GF-D8 (cell line): ENCODE measurements around the gene CRELD1.

Experiments used
- DNase-seq: peaks from one replicate; lab custom pipeline; 2025; lab: John Stamatoyannopoulos, UW

CRELD1 gene

GRCh38 chr3:9906480-9906879, 27.2 kb upstream of the CRELD1 start:
- DNase-seq = no peak

GRCh38 chr3:9908286-9908685, 25.3 kb upstream of the CRELD1 start:
- no peak for DNase-seq

- no peak for DNase-seq
Observed at GRCh38 chr3:9909221-9910013, 24.2 kb upstream of the CRELD1 start.

DNA sequence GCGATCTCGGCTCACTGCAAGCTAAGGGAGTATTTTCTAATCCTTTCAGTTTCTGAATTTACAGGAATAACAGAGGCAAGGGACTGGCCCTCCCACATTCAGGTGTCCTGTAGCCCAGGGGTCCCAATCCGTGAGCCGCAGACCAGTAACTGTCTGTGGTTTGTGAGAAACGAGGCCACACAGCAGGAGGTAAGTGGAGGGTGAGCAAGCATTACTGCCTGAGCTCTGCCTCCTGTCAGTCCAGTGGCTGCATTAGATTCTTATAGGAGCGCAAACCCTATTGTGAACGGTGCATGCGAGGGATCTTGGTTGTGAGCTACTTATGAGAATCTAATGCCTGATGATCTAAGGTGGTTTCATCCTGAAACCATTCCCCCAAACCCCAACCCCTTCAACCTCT, 21.8 kb upstream of the CRELD1 start:
- no peak for DNase-seq

DNA sequence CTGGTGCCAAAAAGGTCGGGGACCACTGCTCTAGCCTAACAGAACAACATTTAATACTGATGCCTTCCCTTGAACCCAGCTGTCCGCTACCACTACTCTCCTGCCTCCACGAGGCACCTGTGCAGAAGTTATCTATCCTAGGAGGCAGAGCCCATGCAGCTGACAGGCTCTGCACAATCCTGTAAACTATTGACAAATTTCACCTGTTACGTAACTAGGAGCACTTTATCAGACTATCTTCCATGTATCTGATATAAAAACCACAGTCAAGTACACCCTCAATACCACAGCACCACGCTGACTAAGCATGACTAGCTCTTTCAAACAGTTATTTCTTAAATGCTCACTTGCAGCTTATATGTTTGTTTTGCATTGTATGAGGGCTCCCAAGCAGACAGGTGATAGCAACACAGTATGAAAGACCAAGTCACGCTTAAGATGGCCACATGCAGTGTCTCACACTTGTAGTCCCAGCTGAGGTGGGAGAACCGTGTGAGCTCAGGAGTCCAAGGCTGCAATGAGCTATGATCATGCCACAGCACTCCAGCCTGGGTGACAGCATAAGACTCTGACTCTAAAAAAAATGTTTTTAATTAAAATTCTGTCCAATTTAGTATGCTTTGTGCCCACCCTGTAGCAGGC, 21.2 kb upstream of the CRELD1 start:
- peak; percentile 77 for DNase-seq

GRCh38 chr3:9913601-9914000, 20.0 kb upstream of the CRELD1 start:
- DNase-seq = no peak

DNA sequence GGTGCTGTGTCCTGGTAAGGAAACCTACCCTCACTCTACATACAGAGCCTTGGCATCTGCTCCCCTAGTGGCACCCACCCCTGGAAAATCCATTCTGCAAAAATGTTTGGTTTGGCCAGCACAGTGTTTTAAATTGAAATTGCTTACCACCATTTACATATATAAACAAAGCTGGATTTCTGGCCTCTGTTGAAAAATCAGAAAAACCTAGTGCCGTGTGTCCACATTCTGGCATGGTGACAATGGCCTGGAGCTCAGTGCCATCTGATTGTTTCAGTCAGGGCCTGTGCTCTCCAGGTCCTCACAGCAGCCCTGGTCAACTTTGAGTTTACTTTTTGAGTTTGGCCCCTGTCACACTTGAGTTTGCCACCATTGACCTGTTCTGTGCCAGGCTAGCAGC, 19.6 kb upstream of the CRELD1 start:
- no peak for DNase-seq

DNA sequence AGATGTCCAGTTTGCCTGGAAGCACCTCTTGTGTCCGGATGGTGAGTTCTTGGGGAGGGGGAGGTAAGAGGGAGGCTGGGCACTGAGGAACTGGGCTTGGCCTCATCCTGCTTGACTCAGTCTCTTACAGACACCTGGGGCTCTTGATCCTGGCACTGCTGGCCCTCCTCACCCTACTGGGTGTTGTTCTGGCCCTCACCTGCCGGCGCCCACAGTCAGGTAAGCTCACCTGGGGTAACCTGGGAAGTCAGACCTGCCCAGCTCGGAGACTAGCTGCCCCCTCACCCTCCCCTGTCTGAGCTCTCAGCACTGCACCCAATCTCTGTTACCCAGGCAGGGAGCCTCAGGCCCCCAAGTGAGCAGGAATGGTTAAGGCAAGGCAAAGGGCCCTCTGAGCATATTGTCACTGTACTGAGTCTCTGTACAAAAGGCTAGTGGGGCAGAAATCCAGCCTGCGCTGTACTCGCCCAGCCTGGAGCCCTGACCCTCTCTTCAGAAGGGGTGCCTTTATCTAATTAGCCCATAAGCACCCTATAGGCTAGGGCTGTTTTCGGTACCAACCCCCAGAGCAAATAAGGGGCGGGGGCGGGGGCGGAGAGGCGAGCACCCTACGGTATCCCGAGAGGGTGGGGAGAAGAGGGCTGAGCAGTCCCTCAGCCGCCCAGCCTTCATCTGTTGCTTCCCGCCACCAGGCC, 18.9 kb upstream of the CRELD1 start:
- peak; percentile 45 for DNase-seq

DNA sequence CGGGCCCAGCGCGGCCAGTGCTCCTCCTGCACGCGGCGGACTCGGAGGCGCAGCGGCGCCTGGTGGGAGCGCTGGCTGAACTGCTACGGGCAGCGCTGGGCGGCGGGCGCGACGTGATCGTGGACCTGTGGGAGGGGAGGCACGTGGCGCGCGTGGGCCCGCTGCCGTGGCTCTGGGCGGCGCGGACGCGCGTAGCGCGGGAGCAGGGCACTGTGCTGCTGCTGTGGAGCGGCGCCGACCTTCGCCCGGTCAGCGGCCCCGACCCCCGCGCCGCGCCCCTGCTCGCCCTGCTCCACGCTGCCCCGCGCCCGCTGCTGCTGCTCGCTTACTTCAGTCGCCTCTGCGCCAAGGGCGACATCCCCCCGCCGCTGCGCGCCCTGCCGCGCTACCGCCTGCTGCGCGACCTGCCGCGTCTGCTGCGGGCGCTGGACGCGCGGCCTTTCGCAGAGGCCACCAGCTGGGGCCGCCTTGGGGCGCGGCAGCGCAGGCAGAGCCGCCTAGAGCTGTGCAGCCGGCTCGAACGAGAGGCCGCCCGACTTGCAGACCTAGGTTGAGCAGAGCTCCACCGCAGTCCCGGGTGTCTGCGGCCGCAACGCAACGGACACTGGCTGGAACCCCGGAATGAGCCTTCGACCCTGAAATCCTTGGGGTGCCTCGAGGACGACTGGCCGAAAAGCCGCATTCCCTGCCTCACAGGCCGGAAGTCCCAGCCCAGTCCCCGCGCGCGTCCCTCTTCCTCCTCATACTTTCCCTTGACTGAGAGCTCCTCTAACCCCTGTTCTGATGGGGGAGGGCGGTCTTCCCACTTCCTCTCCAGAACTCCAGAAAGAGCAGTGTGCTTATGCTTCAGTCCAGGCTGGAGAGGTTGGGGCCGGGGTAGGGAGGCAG, 18.1 kb upstream of the CRELD1 start:
- peak; percentile 19 for DNase-seq

DNA sequence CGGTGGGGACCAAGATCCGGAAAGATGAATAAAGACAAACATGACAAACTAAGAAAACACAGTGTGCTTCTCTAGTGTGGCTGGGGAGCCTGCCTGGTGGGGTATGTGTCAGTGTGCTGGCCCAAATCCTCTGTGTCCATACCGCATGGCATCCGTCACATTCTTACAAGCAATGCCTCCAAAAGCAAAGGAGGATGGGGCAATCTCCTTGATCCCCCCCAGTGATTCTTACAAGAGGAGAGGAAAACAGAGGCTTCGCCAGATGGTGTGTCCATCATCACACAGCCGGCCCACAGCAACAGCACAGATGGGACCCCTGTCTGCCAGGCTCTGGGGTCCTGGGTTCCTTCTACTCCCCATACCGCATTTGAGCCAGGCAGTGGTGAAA, 17.3 kb upstream of the CRELD1 start:
- no peak for DNase-seq

GRCh38 chr3:9916734-9917680, 16.6 kb upstream of the CRELD1 start, which contains the start of gene IL17RC:
TSS of gene IL17RC (plus strand) at chr3:9917098. CDS start at chr3:9917316, 218 bp downstream.
- no peak for DNase-seq

DNA sequence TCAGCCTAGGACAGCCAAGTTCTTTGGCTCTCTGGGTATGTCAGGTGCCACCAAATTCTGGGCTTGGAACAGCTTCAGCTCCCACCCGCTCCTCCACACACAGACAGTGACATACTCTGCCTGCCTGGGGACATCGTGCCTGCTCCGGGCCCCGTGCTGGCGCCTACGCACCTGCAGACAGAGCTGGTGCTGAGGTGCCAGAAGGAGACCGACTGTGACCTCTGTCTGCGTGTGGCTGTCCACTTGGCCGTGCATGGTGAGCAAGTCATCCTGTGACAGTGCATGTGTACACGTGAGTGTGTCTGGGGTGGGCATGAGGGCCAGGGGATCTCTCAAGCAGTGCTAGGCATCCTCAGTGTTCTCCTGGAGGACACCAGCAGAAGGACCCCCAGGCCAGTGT, 15.8 kb upstream of the CRELD1 start:
- DNase-seq = no peak

- no peak for DNase-seq
Observed at GRCh38 chr3:9918261-9919038, 15.2 kb upstream of the CRELD1 start.

DNA sequence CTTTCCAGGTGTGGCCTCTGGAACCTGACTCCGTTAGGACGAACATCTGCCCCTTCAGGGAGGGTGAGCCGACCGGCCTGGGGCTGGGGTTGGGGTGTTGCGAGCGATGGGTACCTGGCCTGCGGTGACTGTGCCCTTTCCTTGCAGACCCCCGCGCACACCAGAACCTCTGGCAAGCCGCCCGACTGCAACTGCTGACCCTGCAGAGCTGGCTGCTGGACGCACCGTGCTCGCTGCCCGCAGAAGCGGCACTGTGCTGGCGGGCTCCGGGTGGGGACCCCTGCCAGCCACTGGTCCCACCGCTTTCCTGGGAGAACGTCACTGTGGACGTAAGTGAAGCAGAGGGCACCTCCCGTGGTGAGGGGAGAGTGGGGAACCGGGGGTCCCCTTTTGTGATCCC, 5.5 kb upstream of the CRELD1 start:
- no peak for DNase-seq

GRCh38 chr3:9930804-9931418, 2.7 kb upstream of the CRELD1 start:
- no peak for DNase-seq

DNA sequence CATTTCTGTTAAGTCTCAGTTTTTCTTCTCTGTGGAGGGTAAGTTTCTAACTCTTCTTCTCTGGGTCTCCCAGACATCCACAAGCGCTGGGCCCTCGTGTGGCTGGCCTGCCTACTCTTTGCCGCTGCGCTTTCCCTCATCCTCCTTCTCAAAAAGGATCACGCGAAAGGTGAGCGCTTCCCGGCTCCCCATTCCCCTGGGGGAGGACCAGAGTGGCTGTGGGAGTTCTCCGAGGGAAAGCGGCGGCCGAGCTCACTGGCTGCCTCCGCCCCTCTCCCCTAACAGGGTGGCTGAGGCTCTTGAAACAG, 1.1 kb upstream of the CRELD1 start:
- DNase-seq = no peak

- peak; percentile 67 for DNase-seq
Observed at GRCh38 chr3:9932843-9933560, 632 bp upstream of the CRELD1 start.

- no peak for DNase-seq
Observed at GRCh38 chr3:9934235-9934621, 594 bp downstream of the CRELD1 start.

- DNase-seq = no peak
Observed at GRCh38 chr3:9934993-9935392, 1.4 kb downstream of the CRELD1 start.
